ENCODE results near the gene CCNY.

Gene CCNY

GRCh38 chr10:35488228-35488627 lies 151.9 kb downstream of the CCNY start:
- WGBS, 2 donors (ENCODE audit: extremely low coverage in 2 of 2, insufficient read length in 2 of 2, insufficient replicate concordance in 1 of 2), result no CpG with 5 or more reads among the region's 9 CpGs
- Histone ChIP-seq H3K27ac (replicated peaks; ENCODE audit: low read length) (no peak overlapping the region), H3K4me2 (ENCODE audit: insufficient read depth, low read length, poor library complexity, severe bottlenecking) (no peak overlapping the region)

DNA sequence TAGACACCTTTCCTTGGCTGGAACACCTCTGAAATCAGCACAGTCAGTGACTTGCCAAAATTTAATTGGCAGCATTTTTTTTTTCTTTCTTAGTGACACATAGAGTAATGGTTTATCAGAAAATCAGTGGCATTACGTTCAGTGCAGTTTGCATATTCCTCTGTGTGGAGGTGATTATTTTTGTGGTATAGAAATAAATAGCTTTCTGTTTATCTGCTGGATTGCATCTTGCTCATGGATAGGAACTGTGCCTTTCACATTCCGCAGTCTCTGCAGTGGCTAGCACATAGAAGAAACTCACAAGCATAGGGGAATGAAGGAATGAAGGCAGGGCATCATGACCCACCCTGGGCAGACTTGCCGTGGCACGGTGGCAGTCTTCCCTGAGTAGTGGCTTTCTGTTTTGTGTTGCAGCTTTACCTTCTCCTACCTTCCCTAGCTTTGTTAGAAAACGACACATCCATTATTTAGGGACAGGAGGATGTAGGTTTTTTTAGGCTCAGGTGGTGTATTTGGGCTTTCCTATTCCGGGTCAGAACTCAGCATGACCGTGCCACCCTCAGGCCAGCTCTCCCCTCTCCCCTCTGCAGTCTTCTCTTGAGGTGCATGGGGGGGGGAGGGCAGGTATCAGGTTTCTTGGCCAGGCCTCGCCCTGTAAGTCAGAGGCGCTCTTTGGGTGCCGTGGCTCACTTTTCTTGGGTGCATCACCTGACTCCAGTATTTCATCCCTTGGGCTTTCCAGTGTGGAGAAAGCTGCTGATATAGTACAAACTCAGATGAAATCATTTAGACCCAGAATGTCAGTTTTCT lies 156.3 kb downstream of the CCNY start:
- Histone ChIP-seq H3K9me3 (replicated peaks in 1 of 2; ENCODE audit: control insufficient read depth in 2 of 2, insufficient read depth in 1 of 2, low read depth in 1 of 2, low read length in 2 of 2) (no peaks in the 10 kb centered on the region), H3K14ac (ENCODE audit: low read length) (no peak overlapping the region), H3K4me1 (ENCODE audit: control insufficient read depth in 2 of 2, insufficient read depth in 1 of 2, low read depth in 1 of 2, low read length in 2 of 2) (peaks cover 8 to 13% of the 10 kb centered on the region in 2 donors), H3K27ac (replicated peaks; ENCODE audit: low read length) (no peak overlapping the region), H3K4me3 (ENCODE audit: low read length in 2 of 2) (no peak overlapping the region), H2BK120ac (ENCODE audit: low read depth, low read length) (no peak overlapping the region), H2BK12ac (ENCODE audit: low read length) (no peak overlapping the region), H2AFZ (ENCODE audit: low read length) (no peak overlapping the region), H2BK15ac (ENCODE audit: low read length) (no peak overlapping the region), H4K8ac (ENCODE audit: low read depth, low read length) (no peak overlapping the region), H3K9ac (ENCODE audit: low read depth, low read length, poor library complexity) (no peak overlapping the region), H2AK5ac (ENCODE audit: low read depth, low read length) (no peak overlapping the region), H3K4ac (ENCODE audit: low read length) (no peak overlapping the region), H2BK5ac (ENCODE audit: low read length) (no peak overlapping the region), H3K18ac (ENCODE audit: low read length) (no peak overlapping the region), H3K23ac (ENCODE audit: low read depth, low read length, poor library complexity) (no peak overlapping the region), H3K79me1 (ENCODE audit: low read depth, low read length) (peaks cover 4% of the 10 kb centered on the region), H4K91ac (ENCODE audit: low read depth, low read length, poor library complexity) (no peak overlapping the region), H3K36me3 (replicated peaks in 1 of 2; ENCODE audit: control insufficient read depth in 2 of 2, insufficient read depth in 2 of 2, low read length in 2 of 2) (peaks cover 0 to 7% of the 10 kb centered on the region in 2 donors), H3K4me2 (ENCODE audit: insufficient read depth, low read length, poor library complexity, severe bottlenecking) (no peak overlapping the region), H3K27me3 (ENCODE audit: control insufficient read depth in 3 of 3, insufficient read depth in 3 of 3, low read depth in 1 of 3, low read length in 3 of 3) (no peaks in the 10 kb centered on the region)
- DNase-seq (ENCODE audit: low spot score), result no peak
- no CpG with 5 or more reads among the region's 10 CpGs for WGBS, 2 donors (ENCODE audit: extremely low coverage in 2 of 2, insufficient read length in 2 of 2, insufficient replicate concordance in 1 of 2)

More at GRCh38 chr10:35488228-35488627, 151.9 kb downstream of the CCNY start:
- Histone ChIP-seq H3K27me3 (ENCODE audit: control insufficient read depth in 3 of 3, insufficient read depth in 3 of 3, low read depth in 1 of 3, low read length in 3 of 3) (no peaks in the 10 kb centered on the region), H2BK12ac (ENCODE audit: low read length) (no peak overlapping the region), H3K18ac (ENCODE audit: low read length) (no peak overlapping the region), H3K14ac (ENCODE audit: low read length) (no peak overlapping the region), H2BK5ac (ENCODE audit: low read length) (no peak overlapping the region), H3K23ac (ENCODE audit: low read depth, low read length, poor library complexity) (no peak overlapping the region), H3K36me3 (replicated peaks in 1 of 2; ENCODE audit: control insufficient read depth in 2 of 2, insufficient read depth in 2 of 2, low read length in 2 of 2) (peaks cover 2 to 41% of the 10 kb centered on the region in 2 donors), H3K4ac (ENCODE audit: low read length) (no peak overlapping the region), H2AFZ (ENCODE audit: low read length) (no peak overlapping the region), H3K9ac (ENCODE audit: low read depth, low read length, poor library complexity) (no peak overlapping the region), H3K4me3 (ENCODE audit: low read length in 2 of 2) (peak overlapping the region in 1 of 2 donors; percentile 57), H4K8ac (ENCODE audit: low read depth, low read length) (no peak overlapping the region), H3K9me3 (replicated peaks in 1 of 2; ENCODE audit: control insufficient read depth in 2 of 2, insufficient read depth in 1 of 2, low read depth in 1 of 2, low read length in 2 of 2) (peaks cover 0 to 6% of the 10 kb centered on the region in 2 donors), H2AK5ac (ENCODE audit: low read depth, low read length) (no peak overlapping the region), H2BK120ac (ENCODE audit: low read depth, low read length) (no peak overlapping the region), H3K4me1 (ENCODE audit: control insufficient read depth in 2 of 2, insufficient read depth in 1 of 2, low read depth in 1 of 2, low read length in 2 of 2) (peaks cover 0 to 4% of the 10 kb centered on the region in 2 donors), H2BK15ac (ENCODE audit: low read length) (no peak overlapping the region), H3K79me1 (ENCODE audit: low read depth, low read length) (peaks cover 4% of the 10 kb centered on the region), H4K91ac (ENCODE audit: low read depth, low read length, poor library complexity) (no peak overlapping the region)
- DNase-seq (ENCODE audit: low spot score), result no peak

- Histone ChIP-seq H3K9me3 (replicated peaks in 1 of 2; ENCODE audit: control insufficient read depth in 2 of 2, insufficient read depth in 1 of 2, low read depth in 1 of 2, low read length in 2 of 2) (no peaks in the 10 kb centered on the region), H2BK15ac (ENCODE audit: low read length) (no peak overlapping the region), H3K18ac (ENCODE audit: low read length) (no peak overlapping the region), H2BK12ac (ENCODE audit: low read length) (no peak overlapping the region), H3K14ac (ENCODE audit: low read length) (no peak overlapping the region), H2BK5ac (ENCODE audit: low read length) (no peak overlapping the region), H3K36me3 (replicated peaks in 1 of 2; ENCODE audit: control insufficient read depth in 2 of 2, insufficient read depth in 2 of 2, low read length in 2 of 2) (no peaks in the 10 kb centered on the region), H3K9ac (ENCODE audit: low read depth, low read length, poor library complexity) (no peak overlapping the region), H3K4me1 (ENCODE audit: control insufficient read depth in 2 of 2, insufficient read depth in 1 of 2, low read depth in 1 of 2, low read length in 2 of 2) (peaks cover 8 to 13% of the 10 kb centered on the region in 2 donors), H3K23ac (ENCODE audit: low read depth, low read length, poor library complexity) (no peak overlapping the region), H3K27ac (replicated peaks; ENCODE audit: low read length) (no peak overlapping the region), H2AFZ (ENCODE audit: low read length) (no peak overlapping the region), H2AK5ac (ENCODE audit: low read depth, low read length) (no peak overlapping the region), H3K79me1 (ENCODE audit: low read depth, low read length) (peaks cover 4% of the 10 kb centered on the region), H3K4ac (ENCODE audit: low read length) (no peak overlapping the region), H3K27me3 (ENCODE audit: control insufficient read depth in 3 of 3, insufficient read depth in 3 of 3, low read depth in 1 of 3, low read length in 3 of 3) (no peaks in the 10 kb centered on the region), H4K8ac (ENCODE audit: low read depth, low read length) (no peak overlapping the region), H4K91ac (ENCODE audit: low read depth, low read length, poor library complexity) (no peak overlapping the region), H2BK120ac (ENCODE audit: low read depth, low read length) (no peak overlapping the region), H3K4me2 (ENCODE audit: insufficient read depth, low read length, poor library complexity, severe bottlenecking) (no peak overlapping the region), H3K4me3 (ENCODE audit: low read length in 2 of 2) (no peak overlapping the region)
- no CpG with 5 or more reads among the region's 9 CpGs for WGBS, 2 donors (ENCODE audit: extremely low coverage in 2 of 2, insufficient read length in 2 of 2, insufficient replicate concordance in 1 of 2)
- DNase-seq (ENCODE audit: low spot score), result no peak
Measured at GRCh38 chr10:35493196-35494118, 157.1 kb downstream of the CCNY start.
